Measurements from ENCODE around the gene CNOT6. TPM values are rescaled to one million over a fixed set of nuclear protein-coding genes. Genes with fewer than 3 reads are reported as not detected.

CNOT6 gene
- total RNA-seq, 3 donors from 2014 or later (not counting 1 experiment from before 2014, with no cell fraction given), result 20.9 to 32.4 (median 26.1) TPM

DNA sequence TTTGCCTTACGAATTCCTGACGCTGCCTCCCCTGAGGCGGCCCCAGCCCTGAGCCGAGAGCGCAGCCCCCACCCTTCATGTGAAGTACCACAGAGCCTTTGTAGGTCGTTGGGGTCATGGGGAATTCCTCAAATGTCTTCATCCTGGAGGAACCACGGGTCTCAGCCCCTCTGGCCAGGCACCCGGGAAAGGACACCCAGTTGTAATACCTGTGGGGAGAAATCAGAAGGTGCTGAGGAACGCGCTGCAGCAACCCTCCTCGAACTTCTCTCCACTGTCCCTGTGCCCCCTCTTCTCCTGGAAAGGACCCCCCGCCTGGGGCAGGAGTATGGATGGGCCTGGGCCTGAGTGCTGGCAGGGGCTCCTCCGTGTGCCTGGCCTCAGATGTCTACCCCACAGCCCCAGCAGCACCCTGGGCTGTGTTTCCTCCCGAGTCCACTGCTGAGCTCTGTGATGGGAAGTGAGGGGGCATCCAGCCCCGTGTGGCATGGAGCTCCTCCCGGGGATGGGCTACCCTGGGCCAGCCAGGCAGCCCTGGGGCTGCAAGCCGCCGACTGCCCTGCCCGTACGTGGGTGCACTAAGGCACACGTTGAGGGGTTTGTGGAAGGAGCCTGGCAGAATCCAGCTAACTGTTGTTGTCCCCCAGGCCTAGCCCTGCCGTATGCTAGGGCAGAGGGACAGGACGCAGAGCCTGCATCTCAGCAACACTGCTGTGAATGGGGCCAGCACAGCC is 115.8 kb downstream of the CNOT6 start:
- no peak for TF ChIP-seq CTCF (IDR thresholded peaks at IDR 0.05)
- H3K27me3 ChIP-seq (ENCODE audit: control insufficient read depth, insufficient read depth, low read length), result no peaks in the 10 kb centered on the region
- H3K4me1 ChIP-seq (ENCODE audit: control insufficient read depth, insufficient read depth, low read length), result peaks cover 7% of the 10 kb centered on the region
- H3K27me3 Mint-ChIP-seq (ENCODE audit: low read depth in 2 of 2), result no peaks in the 10 kb centered on the region
- H3K4me3 Mint-ChIP-seq, result no peak overlapping the region
- WGBS (ENCODE audit: insufficient coverage), result 88% methylated on average over 23 of the region's 23 CpGs
- ATAC-seq (no peak), DNase-seq (no peak)
- no peaks in the 10 kb centered on the region for H3K9me3 Mint-ChIP-seq
- no peaks in the 10 kb centered on the region for H3K36me3 Mint-ChIP-seq
- intact Hi-C loops (cut with micrococcal nuclease), result no loop called here
- H3K4me1 Mint-ChIP-seq, result peaks cover 6 to 7% of the 10 kb centered on the region in 2 donors
- no peaks in the 10 kb centered on the region for H3K36me3 ChIP-seq (ENCODE audit: control insufficient read depth, insufficient read depth, low read length)
- no peak overlapping the region for H3K27ac ChIP-seq (ENCODE audit: low read length)
- no peak overlapping the region for H3K27ac Mint-ChIP-seq
- no peaks in the 10 kb centered on the region for H3K9me3 ChIP-seq (ENCODE audit: control insufficient read depth, insufficient read depth, low read length)
- H3K4me3 ChIP-seq (ENCODE audit: low read length), result no peak overlapping the region

DNA sequence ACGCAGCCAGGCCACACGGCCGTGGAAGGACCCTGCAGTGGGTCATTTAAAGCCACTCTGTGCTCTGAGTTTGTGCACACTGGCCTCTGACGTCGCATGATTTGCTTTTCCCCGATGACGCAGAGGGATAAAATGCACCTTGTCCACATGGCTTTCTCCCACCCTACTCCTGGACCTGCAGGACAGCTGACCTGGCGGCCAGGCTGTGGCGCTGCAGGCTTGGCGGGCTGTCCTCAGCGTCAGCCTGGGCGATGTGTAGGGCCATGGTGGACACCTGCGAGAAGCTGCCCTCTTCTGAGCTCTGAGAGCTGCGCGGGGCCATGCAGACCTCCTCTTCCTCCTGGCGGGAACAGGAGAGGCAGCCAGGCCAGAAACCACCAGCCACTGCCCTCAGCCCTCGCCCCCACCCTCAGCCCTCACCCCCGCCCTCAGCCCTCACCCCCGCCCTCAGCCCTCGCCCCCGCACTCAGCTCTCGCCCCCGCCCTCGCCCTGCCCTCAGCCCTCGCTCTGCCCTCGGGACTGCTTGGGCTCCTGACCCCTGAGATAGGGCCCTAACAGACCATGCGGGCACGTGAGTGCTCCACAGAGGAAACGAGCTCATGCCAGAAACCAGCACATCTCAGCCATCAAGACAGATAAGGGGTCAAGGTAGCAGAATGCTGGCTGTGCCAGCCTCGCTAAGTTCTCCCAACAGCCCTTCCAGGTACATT is 117.1 kb downstream of the CNOT6 start:
- no peaks in the 10 kb centered on the region for H3K9me3 ChIP-seq (ENCODE audit: control insufficient read depth, insufficient read depth, low read length)
- no peak overlapping the region for H3K27ac Mint-ChIP-seq
- no peaks in the 10 kb centered on the region for H3K4me1 ChIP-seq (ENCODE audit: control insufficient read depth, insufficient read depth, low read length)
- TF ChIP-seq CTCF (IDR thresholded peaks at IDR 0.05), result no peak
- no peaks in the 10 kb centered on the region for H3K36me3 Mint-ChIP-seq
- H3K4me3 Mint-ChIP-seq, result no peak overlapping the region
- ATAC-seq, result no peak
- WGBS (ENCODE audit: insufficient coverage), result 87% methylated on average over 27 of the region's 30 CpGs
- H3K27ac ChIP-seq (ENCODE audit: low read length), result no peak overlapping the region
- H3K36me3 ChIP-seq (ENCODE audit: control insufficient read depth, insufficient read depth, low read length), result no peaks in the 10 kb centered on the region
- H3K4me1 Mint-ChIP-seq, result peaks cover under 1% of the 10 kb centered on the region in 2 donors
- no peaks in the 10 kb centered on the region for H3K27me3 Mint-ChIP-seq (ENCODE audit: low read depth in 2 of 2)
- no peak for DNase-seq
- intact Hi-C loops (cut with micrococcal nuclease), result no loop called here
- H3K4me3 ChIP-seq (ENCODE audit: low read length), result no peak overlapping the region
- H3K27me3 ChIP-seq (ENCODE audit: control insufficient read depth, insufficient read depth, low read length), result no peaks in the 10 kb centered on the region
- no peaks in the 10 kb centered on the region for H3K9me3 Mint-ChIP-seq

GRCh38 chr5:180612683-180613082 is 118.5 kb downstream of the CNOT6 start:
- Histone ChIP-seq H3K27me3 (ENCODE audit: control insufficient read depth, insufficient read depth, low read length) (no peaks in the 10 kb centered on the region), H3K4me1 (ENCODE audit: control insufficient read depth, insufficient read depth, low read length) (no peaks in the 10 kb centered on the region), H3K27ac (ENCODE audit: low read length) (no peak overlapping the region), H3K4me3 (ENCODE audit: low read length) (no peak overlapping the region), H3K9me3 (ENCODE audit: control insufficient read depth, insufficient read depth, low read length) (no peaks in the 10 kb centered on the region), H3K36me3 (ENCODE audit: control insufficient read depth, insufficient read depth, low read length) (no peaks in the 10 kb centered on the region)
- intact Hi-C loops (cut with micrococcal nuclease), result no loop called here
- no peak for TF ChIP-seq CTCF (IDR thresholded peaks at IDR 0.05)
- no peak overlapping the region for H3K4me3 Mint-ChIP-seq
- H3K27ac Mint-ChIP-seq, result no peak overlapping the region
- H3K36me3 Mint-ChIP-seq, result no peaks in the 10 kb centered on the region
- no peaks in the 10 kb centered on the region for H3K27me3 Mint-ChIP-seq (ENCODE audit: low read depth in 2 of 2)
- 87% methylated on average over 15 of the region's 15 CpGs for WGBS (ENCODE audit: insufficient coverage)
- no peak for DNase-seq
- H3K9me3 Mint-ChIP-seq, result no peaks in the 10 kb centered on the region
- ATAC-seq, result no peak
- H3K4me1 Mint-ChIP-seq, result no peaks in the 10 kb centered on the region
